Activated naive CD4-positive, alpha-beta T cell treated with anti-CD3 and anti-CD28 coated beads, Interleukin-2, amount 50 U/mL, for 16 hours (primary cell): ENCODE results near the gene TRIM47.

Experiments
- DNase-seq: peaks from one replicate; pipeline ENCODE4 v3.0.0-alpha.2; 2020

Gene TRIM47

DNA sequence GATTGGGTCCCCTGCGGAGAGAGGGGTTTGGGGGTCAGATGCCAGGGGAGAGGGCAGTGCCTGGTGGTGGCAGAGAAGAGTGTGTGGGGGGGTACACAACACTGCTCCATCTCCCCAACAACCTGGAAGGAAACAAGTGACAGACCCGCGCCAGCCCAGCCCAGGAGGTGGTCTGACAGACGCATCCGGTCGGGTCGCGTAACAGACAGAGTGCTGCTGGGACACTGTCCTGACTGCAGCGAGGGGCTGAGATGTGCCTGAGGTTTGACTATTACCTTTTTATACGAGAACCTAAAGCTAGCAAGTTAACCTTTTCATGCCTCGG is 50.3 kb downstream of the TRIM47 start:
- no peak for DNase-seq

DNA sequence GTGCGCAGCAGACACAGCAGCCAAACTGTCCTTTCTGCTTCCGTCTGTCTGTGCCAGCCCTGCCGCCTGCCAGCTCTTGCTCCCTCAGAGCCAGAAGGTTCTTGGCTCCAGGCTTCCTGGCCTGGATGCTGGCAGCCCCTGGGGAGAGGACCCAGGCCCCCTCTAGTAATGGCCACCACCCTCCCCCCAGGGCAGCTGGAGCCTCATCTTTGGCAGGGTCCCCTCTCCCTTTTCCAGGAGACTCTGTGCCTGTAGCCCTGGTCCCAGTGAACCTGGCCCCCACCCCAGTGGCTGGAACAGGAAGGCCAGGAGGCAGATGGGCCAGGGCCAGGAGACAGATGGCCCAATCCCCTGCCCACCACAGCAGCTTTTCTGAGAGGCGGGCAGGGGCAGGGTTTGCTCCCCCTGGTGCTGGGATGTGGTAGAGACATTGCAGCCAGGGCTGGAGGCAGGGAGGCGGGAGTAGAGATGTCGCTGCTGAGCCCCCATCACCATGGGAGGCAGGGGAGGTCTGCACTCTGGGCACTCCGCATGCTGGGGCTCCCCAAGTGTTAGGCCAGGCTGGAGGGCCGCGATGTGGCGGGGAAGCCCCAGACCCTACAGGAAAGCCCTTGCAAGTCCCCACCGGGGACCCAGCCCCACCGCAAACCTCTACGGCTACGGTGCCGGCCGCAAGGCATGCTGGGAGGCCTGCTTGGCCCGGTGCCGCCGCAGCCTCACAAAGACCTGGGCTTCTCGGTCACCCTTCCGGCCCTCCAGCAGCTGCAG is 50.9 kb downstream of the TRIM47 start:
- peak; percentile 69 for DNase-seq

DNA sequence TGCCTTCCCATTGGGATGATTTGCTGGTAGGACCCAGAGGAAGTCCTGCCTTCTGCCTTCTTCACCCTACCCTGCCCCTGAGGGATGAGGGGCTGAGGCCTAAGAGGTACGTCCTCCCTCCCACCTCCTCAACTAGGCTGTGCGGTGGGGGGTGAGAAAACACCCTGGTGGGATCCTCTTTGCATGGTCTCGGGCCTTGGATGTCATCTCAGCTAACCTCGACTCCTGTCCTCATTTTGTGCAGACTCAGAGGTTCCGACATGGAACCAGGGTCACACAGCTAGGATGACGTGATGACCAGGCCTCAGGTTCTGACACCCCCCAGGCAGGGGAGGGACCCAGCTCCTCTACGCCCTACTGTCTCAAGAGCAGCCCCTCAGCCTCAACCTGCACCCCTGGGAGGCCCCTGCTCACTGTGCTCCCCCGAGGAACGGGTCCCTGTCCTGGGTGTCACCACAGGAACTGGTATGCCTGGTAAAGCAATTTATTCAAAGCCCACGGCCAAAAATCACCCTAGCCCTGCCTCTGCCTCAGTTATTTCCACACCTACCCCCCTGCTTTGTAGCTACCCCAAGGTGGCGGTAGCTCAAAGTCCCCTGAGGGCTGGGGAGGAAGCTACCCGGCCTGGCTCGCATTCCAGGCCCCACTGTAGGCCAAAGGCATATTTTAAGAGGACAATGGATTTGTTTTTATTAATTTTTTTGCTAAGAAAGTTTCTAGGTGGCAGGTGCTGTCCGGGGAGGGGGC is 51.6 kb downstream of the TRIM47 start:
- no peak for DNase-seq

DNA sequence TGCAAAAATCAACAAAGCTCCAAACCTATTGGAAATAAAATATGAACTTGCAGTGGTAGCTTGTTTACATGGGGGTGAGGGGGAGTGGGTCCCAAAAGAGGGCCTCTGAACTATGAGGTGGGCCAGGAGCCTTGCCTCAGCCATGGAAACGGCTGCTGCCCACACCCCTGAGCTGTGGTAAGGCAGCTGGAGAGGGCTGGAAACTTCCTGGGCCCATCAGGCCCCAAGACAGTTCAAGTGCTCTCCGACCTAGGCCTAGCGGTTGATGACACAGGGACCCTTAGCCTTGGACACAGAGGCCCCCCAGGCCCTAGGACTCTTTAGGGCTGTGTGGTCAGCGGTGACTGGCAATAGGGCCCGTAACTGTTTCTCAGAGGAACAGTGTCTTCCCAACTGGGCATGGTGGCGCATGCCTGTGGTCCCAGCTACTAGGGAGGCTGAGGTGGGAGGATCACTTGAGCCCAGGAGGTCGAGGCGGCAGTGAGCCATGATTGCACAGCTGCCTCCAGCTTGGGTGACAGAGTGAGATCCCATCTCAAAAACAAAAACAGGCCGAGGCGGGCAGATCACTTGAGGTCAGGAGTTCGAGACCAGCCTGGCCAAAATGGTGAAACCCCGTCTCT is 52.5 kb downstream of the TRIM47 start:
- DNase-seq, result no peak

DNA sequence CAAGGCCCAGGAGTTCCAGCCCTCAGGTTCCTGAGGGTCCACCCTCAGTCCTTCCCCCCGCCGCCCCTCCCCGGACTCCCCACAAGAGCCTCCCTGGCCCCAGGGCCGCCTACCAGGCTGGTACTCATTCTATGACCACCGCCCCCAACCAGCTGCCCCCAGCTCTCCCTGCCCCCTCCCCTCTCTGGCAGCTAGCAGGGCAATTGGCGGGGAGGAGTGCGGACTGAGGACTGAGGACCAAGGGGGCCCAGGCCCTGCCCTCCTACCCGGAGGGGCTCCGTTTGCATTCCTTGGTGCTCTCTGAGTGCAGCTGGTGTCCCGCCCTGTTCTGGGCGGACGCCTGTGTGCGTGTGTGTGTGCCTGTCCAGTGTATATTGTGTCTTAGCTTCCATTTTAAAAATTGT is 53.2 kb downstream of the TRIM47 start:
- no peak for DNase-seq

DNA sequence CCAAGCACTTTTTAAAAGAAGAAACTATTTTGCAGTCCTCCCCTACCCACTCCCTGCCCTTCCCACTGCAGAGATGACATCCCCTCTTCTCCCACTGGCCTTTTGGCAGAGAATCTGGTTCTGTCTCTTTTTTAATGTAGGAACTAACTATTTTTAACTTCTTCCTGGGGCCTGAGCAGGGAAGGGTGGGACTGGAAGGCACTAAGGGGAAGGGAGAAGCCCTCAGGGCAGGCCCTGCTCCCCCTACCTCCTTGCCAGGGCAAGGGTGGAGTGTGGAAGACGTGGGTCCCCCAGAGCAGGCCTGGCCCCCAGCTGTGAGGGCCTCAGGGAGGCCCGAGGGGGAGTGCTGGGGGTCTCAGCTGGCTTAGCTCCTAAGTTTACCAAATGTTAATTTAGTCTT is 53.7 kb downstream of the TRIM47 start:
- DNase-seq, result no peak
